GM23248 (cell line): ENCODE measurements around the gene PKD1.
"Not testable (repeated sequence)": the region's sequence is repeated elsewhere in the genome, so short reads cannot be mapped to it uniquely, and the experiment has no call there.

Source experiments
- EZH2 ChIP-seq: fragments of 200-600 bp; sonication (generic); IDR thresholded peaks from 2 replicates; pipeline ENCODE4 v1.6.1; 2018; ENCODE audit warnings: antibody characterized with exemption, mild to moderate bottlenecking; ENCODE audit not compliant: insufficient read depth, poor library complexity, severe bottlenecking
- EZH2phosphoT487 ChIP-seq: fragments of 200-600 bp; sonication (generic); IDR thresholded peaks from 2 replicates; pipeline ENCODE4 v1.6.1; 2018; ENCODE audit warnings: antibody characterized with exemption, moderate library complexity, mild to moderate bottlenecking, low read depth; ENCODE audit not compliant: insufficient read depth

DNA sequence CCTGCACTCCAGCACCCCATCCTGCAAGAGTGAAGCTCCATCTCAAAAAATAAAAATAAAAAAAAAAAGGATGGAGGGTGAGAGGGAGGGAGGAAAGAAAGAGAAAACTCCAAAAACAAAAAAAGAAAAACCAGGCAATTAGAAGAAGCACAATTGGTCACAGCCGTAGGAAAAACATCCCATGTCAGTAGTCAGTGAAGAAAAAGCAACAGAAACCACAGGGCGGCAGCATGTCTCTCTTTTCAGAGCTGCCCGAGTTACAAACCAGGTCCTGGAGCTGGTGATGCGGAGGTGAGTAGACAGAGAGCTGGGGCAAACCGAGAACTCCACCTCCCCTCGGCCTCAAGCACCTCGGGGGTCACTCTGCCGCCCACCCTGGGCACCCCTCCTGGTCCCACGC lies 14.4 kb downstream of the PKD1 start:
- TF ChIP-seq EZH2, EZH2phosphoT487: not testable (repeated sequence)
